NCI-H446 (cell line): ENCODE measurements around the gene PDCD11.

Source experiments
- DNase-seq, 2 experiments: peaks; one replicate each; lab custom pipeline; 2025; lab: John Stamatoyannopoulos, UW

Gene PDCD11

DNA sequence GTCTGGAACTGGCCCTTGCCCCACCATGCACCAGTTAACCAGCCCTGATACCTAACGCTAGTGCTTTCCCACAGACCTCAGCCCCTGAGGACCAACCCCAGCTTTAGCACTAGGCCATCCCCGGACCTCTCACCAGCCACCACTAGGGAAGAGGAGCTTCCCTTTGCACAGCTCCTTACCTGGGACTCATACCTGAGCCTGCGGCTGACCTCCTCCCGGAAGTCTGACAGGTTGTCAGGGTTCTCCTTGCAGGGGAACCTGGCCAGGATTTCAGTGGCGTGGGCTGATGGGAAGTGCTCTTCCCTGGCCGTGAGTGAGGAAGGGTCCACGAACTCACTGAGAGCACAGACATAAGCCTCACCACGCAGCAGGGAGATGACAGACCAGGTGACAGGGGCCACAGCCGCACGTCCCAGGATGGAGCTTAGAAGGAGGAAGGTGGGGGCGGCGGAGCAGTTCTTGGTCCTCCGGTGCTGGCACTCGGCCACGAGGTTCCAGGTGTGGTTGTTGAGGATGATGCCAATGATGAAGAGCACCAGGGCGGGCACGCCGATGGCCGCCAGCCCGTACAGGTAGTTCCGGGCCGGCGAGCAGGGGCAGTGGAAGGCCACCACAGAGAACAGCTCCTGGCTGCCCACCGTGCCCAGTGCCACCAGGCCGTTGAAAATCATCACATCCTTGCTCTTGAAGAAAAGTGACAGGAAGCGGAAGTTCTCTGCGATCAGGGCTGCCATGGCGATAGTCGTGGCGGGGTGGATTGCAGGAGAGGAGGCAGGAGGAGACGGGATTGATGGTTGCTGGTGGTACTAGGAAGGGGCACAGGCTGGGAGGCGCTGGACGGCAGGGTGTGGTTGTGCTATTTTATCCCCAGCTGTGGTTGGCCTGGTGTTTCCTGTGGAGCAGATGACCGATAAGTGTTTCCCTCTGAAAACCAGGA is 53.0 kb downstream of the PDCD11 start:
- no peak for DNase-seq

DNA sequence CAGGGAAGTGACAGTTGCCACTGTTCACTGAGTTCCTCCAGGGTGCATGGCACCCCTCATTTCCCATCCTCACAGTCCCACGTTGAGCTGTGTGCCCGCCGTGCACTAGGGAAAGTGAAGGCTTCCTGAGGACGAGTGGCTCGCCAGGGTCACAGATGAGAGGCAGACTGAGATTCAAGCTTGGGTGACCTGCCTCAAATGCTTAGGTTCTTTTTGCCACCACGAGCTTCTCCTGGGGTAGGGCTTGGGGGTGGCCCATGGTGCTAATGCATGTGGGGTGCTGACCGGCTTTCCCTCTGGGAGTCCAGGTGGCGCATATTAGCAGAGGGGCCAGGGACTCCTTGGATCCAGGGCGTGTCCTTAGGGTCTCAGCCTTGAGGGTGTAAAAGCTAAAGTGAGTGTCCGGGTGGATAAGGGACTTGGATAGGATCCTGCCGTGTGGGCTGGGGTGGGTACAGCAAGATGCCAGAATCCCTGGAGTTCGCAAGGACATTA is 53.8 kb downstream of the PDCD11 start:
- DNase-seq, result no peak

DNA sequence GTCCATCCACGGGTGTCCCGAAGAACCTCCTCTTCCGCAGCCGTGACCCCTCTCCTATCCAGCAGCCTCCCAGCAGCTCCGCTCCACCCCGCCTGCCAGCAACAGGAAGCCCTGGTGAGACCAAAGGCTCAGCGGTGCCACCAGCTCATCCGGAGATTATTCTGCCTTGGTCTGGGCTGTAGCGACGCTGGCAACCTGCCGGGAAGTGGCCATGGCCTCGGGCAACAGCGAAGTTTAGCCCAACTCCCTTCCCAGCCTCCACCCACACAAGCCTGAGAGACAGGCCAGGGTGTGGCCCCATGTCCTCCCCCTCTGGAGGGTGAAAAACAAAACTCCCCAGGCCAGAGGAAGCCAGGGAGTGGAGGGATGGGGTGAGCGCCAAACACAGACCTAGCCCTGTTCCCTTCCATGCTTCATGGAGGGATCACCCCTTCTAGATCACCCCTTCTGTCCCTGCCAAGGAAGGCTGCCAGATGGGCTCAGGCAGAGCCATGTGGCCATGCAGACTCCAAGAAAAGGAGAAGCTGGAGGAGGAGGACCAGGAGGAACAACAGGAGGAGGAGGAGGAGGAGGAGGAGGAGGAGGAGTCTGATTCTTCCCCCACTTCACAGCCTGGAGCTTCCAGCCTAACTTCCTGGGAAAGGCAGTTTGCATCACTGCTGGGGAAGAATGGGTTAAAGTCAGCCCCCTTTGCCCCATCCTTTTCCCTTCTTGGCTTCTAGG is 54.8 kb downstream of the PDCD11 start:
- DNase-seq, result no peak

DNA sequence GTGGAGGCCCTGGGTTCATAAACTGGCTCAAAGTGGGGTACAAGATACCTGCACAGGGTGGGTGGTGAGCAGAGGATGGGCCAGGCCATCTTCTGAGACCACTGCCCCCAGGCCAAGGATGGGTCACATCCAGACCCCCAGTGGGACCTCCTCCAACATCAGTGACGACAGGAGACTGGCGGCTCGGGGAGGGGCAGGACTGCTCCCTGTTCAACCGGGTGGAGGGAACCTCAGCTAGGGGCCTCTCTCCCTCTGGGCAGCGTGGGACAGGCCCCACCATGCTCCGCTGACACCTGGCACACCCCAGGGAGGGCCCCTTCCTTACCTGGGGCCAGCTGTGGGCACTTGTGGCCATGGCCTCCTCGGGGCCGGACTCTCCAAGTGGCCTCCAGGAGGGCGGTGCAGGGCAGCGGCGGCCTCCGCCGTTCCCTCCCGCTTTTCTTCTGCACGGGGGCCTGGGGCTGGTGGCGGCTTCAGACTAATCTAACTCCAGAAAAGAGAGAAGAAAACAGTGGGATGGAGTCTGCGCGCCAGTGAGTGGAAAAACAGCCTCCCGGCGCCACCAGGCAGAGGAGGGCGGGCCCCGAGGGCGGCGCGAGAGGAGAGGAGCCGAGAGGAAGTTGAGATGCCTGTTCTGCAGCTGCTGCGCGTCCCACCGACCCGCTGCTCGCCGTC is 55.5 kb downstream of the PDCD11 start, which contains the start of gene CALHM2:
CALHM2 (minus strand) TSS at position 540 of the 675 bp plus-strand sequence. CDS start 2,429 bp downstream, outside the sequence.
- no peak for DNase-seq

DNA sequence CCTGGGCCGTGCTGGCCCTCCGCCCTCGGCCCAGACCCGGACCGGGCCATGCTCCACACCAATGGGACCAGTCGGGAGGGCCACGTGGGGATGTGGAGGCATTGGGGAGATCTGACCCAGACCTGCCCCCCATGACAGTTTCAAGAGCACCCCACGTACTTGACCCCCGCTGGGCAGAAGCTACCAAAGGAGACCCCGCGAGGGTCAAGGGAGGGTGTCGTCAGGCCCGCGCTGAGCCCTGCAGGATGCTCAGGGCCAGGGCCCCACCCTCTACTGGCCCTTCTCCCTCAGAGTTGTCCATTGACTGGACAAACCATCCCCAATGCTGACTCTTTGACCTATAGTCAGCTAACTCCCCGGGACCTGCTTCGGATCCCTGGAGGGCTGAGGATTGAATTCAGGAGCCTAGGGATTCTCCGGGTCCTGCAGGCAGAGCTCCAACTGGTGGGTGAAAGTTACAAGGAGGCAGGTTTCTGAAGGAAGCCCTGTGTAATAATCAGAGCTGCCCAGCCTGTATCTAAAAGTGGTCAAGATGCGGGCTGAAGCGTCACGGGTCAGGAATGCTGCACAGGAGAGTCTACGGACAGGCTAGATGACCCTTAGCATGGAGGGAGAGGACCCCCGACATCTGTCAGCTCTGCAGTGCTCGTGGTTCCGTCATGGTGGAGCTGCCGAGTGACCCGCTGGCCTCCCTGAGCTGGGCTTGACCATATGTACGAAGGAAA is 56.2 kb downstream of the PDCD11 start:
- DNase-seq, result no peak

DNA sequence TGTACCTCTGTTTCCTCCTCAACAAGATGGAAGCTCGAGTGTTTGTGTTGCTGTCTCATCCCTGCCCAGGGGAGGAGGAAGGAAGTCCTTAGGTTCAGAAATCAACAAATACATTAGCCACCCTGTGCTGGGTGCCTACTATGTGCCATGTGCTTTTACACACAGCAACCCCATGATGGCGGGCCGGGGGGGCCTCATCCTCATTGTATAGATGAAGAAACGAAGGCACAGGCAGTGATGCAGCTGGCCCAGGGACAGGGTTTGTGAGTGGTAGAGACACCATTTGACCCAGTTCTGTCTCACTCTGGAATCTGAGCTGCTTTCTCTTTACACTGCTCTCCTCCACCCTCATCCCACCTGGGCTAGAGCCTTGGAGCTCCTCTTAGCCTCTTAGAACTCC is 57.6 kb downstream of the PDCD11 start:
- DNase-seq, result no peak

DNA sequence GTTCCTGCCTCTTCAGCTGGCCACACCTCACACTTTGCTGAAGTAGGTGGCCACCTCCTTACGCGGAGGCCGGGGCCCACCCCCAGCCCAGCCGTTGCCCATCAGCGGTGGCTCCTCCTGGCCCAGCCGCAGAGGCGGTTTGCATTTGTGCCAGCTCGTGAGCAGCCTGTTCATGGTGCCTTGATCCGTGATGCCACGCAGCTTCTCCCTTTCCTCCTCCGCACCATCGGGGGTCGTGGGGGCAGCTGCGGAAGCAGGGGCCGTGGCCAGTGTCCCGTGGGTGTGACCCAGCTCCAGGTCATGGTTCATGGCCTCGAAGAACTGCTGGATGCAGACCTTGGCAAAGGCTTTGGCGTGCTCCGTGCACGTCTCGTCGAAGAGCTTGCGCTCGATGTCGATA is 58.8 kb downstream of the PDCD11 start:
- DNase-seq, result no peak

DNA sequence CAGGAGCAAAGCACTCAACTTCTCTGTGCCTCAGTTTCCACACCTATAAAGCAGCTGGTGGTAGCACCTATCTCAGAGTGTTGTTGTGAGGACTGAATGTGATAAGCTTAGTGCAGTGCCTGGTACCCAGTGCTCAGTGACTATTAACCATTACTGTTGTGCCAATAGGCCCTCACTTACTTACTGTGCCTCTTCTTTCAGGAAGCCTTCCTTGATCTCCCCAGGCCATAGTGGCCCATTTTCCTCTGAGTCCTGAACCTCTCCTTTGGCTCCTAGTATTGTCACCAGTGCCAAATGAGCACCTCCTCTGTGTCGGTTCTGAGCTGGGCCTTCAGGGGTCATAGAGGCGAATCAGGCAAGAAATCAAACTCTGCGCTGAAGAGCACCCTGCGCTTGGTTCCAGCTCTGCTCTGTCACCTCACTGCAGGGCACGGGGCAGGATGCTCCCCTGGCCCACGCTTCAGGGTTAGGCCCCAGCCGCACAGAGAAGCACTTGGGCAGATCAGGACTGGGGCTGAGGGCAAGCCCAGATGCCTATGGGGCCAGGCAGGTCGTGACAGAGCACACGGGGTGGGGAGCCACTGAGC is 59.7 kb downstream of the PDCD11 start:
- no peak for DNase-seq

DNA sequence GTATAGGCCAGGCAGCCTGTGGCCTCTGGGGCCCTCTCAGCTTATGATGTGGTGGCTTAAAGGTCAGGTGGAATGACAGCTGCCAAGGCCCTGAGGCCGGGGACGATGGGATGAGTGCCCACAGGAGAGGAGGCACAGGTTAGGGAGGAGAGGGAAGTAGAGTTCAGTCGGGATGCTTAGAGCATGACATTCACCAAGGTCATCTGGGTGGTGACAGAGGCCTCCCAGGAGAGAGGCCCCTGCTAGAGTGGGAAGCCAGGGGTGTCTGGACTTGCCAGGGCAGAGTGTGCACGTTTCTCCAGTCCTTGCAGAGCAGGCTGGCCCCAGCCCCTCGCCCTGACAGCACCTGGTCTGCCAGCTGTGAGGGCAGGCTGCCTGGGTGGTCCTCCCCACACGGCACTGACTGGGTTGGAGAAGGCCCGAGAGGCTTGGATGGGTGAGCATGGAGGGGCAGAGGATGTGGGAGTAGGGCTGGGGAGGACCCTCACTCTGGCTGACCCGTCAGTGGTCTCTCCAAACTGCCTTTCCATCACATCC is 60.8 kb downstream of the PDCD11 start:
- no peak for DNase-seq

DNA sequence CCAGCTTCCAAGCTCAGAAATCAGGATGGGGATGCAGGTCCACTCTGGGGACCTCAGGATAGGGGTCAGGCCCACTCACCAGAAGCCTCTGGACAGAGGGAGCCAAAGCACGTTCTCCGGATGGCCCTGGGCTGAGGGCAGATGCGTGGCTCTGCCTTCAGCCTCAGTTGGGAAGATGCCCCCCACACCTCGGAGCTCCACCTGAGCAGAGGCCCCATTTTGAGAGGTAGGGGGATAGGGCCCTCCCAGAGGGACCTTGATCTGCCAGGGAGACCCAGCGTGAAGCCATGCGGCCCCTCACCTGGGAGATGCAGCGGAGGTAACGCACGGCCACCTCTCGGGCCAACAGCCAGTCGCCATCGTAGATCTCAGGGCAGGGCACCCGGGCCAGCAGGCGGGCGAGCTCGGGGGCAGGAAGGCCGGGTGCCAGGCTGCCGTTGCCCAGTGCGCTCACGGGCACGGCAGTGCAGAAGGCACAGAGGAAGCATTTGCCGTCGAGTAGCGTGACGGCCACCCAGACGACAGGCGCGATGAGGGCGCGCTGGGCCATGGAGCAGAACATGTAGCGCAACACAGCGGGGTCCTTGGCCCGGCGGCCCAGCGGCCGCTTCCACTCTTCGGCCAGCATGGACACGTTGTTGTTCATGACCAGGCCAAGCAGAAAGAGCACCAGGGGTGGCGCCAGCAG is 61.6 kb downstream of the PDCD11 start:
- no peak for DNase-seq

DNA sequence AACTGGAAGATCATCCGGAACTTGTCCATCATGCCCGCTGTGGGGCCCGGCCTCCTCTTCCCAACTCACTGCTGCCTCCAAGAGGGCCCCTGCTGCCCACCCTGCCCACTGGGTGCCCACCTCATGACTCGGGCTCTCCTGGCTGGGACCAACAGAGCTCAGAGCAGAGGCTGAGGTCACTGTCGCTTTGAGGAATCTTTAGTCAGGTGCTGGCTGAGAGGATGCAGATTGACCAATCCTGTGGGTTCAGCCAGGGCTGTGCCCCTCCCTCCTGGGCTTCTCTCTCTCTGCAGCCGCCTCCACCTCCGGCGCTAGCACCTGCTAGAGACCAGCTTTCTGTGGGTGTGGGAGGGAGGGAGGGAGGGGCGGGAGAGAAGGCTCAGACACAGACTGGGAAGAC is 62.3 kb downstream of the PDCD11 start, which contains the start of gene CALHM1:
CALHM1 (minus strand) TSS at position 181 of the 400 bp plus-strand sequence; CDS start at position 32, 149 bp downstream.
- DNase-seq, result no peak

DNA sequence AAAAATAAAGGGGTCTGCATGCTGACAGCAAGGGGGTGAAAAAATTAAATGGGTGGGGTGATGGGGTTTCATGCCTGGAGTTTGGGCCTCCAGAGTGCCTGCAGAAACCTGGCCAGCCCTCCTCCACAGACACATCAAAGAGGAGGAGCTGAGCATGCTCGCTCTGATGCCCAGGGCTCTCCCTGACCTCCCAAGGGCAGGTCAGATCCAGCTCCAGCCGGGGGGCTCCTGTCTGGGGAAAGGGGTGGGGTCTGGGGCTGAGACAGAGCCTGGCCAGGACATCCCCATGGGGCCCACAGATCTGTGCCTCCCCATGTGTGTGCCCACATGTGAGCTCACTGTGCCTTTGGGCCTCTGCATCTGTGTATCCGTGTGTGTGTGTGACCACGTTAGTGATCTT is 63.2 kb downstream of the PDCD11 start:
- DNase-seq, result no peak

DNA sequence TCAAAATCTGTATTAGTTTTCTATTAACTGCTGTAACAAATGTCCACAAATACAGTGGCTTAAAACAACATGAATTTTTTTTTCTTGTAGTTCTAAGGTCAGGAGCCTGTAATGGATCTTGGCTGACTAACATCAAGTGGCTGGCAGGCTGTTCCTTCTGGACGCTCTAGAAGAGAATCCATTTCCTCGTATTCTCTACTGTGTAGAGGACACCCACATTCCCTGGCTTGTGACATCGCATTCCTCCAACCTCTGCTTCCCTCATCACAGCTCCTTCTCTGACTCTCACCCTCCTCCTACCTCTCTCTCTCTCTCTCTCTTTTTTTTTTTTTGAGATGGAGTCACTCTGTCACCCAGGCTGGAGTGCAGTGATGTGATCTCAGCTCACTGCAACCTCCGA is 67.1 kb downstream of the PDCD11 start:
- no peak for DNase-seq

DNA sequence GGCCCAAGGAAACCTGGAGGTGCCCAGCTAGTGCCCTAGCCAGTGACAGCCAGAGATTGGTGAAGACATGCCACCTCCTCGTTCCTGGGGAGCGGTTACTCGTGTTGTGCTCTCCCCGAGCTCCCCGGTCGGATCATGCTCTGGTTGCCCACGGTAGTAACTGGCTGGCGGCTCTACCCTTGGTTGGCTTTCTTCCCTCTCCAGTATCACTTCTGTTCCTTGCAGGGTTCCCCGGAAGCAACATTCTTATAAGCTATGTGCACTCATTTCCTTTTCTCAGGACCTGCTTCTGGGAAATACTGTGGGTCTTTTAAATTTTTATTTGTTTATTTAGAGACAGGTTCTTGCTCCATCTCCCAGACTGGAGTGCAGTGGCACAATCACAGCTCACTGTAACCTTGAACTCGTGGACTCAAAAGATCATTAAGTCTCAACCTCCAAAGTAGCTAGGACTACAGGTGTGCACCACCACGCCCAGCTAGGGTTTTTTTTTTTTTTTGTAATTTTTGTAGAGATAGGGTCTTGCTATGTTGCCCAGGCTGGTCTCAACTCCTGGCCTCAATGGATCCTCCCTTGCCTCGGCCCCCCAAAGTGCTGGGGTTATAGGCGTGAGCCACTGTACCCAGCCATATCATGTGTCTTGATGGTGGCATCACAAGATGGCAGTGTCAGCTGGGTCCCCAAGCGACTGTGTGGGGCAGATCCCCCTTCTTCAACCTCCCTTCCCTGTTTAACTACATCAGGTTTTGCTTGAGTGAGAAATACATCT is 69.2 kb downstream of the PDCD11 start:
- no peak for DNase-seq

DNA sequence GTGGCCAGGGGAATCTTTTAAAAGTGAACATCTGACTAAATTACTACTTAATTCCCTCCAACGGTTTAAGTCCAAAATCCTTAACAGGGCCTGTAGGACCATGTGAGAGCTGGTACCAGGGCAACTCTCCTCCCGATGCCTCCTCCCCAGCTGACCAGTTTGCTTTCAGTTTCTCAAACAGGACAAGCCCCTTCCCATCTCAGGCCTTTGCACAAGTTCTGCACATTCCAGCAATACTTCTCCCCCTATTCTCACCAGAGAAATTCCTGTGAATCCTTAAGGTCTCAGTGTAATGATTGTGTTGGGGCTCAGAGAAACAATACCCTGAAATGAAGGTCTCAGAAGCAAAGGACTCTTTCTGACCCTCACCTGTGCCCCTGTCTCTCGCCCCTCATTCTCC is 70.3 kb downstream of the PDCD11 start:
- DNase-seq, result no peak

DNA sequence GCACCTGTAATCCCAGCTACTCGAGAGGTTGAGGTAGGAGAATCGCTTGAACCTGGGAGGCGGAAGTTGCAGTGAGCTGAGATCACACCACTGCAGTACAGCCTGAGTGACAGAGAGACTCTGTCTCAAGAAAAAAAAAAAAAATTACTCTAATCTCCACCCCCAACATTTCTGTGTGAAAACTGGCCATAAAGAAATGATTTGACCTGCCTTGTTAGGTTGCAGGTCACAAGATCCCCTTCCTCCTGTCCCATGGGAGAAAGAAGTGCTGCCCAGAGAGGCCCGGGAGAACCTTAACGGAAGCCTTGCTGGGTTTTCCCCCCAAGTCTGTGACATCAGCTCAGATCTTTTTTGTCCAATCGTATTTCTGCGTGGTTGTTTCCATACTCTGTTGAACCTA is 71.0 kb downstream of the PDCD11 start:
- DNase-seq, result no peak

DNA sequence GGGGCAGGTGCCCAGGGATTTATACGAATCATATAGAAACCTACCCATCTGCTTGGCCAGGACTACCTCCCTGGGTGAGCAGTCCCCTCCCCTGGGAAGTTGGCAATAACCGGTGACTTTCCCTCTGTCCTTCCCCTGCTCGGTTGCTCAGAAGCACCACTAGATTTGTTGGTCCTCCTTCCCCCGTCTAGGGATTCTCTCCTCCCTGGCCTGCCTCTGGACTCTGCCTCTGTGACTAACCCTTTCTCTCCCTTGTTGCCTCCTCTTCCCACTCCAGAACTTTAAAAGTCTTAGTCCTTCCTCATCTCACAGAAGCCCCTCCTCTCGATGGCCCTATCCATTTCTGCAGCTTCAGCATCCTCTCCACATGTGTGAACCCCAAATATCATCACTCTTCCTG is 72.8 kb downstream of the PDCD11 start:
- DNase-seq, result no peak

DNA sequence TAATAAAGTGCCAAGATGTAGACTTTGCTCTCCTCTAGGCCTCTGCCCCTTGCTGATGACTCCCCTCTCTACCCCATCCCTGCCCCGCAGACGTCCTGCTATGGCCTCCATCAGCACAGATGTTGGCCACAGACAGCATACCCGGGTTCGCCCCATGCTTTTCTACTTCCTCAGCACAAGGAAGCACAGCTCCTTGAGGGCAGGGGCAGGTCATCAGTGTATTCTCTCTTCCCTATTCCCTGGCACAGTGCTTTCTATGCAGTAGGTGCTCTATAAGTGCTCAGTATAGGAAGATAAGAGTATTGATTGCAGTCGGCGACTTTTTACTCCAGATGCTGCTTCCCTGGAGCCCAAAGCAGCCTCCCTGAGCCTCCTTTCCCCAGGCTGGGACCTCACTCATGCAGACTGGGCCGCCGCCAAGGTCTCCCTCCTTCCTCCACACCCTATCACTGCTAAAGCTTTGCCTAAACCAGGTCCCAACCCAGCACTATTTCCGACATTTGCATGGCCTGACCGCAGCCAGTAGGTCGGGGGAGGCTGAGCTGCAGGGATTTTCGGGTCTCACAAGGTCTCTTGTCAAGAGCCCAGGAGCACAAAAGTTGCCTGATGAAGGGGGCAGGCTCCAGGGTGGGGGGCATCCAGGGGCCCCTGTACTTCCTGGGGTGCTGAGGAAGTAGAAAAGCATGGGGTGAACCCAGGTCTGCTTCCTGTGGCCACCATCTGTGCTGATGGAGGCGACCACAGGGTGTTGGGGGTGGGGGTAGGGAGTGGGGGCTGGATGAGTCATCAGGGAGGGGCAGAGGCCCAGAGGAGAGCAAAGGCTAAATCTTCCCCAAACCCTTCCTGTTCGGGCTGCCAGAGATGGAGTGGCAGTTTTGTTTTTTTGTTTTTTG is 74.6 kb downstream of the PDCD11 start:
- DNase-seq, result no peak

DNA sequence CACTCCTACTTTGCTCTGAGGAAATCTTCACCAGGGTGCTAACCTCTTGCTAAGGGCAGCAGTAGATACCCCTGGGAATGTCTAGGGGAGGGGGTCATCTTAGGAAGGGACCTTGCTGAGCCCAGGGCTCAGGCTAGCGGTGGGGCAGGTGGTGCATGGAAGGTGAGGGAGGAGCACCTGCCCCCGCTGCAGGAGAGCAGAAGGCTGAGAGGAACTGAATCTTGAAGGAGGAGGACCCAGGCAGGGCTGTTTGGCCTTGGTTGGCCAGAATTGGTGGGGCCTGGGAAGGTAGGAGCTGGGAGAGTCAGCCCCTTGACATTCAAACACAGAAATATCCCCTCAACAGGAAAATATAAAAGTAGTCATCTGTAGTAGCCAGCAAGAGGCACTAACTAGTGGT is 75.6 kb downstream of the PDCD11 start:
- no peak for DNase-seq
